Measurements from ENCODE around the gene XPA. TPM values are rescaled to one million over a fixed set of nuclear protein-coding genes. Genes with fewer than 3 reads are reported as not detected.
A peak's percentile ranks its signal among the peaks of the same experiment; 100 is the strongest.

The XPA gene
- total and polyA plus RNA-seq, 4 donors = 6.6 to 19.6 (median 6.8) TPM

DNA sequence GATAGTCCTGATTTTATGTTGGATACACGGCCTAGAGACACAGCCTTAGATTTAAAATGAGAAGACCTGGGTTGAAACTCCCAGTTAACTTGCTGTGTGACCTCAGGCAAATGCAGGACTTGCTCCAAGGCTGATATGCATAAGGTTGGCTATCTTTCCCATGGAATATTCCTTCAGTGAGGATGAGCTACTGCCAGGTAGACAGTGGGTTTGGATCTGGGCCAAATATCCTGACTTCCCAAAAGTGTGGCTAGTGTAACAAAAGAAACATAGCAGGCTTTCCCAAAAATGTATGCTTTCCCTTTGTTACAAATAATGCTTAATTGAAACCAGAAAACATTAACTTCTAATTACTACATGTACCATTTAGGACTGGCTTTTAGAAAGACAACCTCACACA lies 697 bp upstream of the XPA start:
- no peak for DNase-seq (ENCODE audit: low spot score)
- H3K36me3 ChIP-seq (ENCODE audit: control insufficient read depth in 4 of 4, insufficient read depth in 3 of 4, low read depth in 1 of 4, low read length in 3 of 4) = peaks cover 0 to 3% (median 0%) of the 10 kb centered on the region in 4 donors
- H3K4me1 ChIP-seq (ENCODE audit: control insufficient read depth in 4 of 4, insufficient read depth in 4 of 4, low read length in 3 of 4) = peaks cover 5 to 29% (median 28%) of the 10 kb centered on the region in 4 donors
- 67% methylated on average over 1 of the region's 1 CpG for WGBS
- H3K4me3 ChIP-seq (ENCODE audit: low read depth in 1 of 3, low read length in 3 of 3) = peak overlapping the region in 2 of 3 donors; percentile 47 to 82
- H3K27ac ChIP-seq (ENCODE audit: low read depth in 1 of 2, low read length in 2 of 2) = peak overlapping the region; percentile 86 to 91
- H3K9me3 ChIP-seq (ENCODE audit: control insufficient read depth in 4 of 4, low read length in 3 of 4) = no peaks in the 10 kb centered on the region
- no peaks in the 10 kb centered on the region for H3K27me3 ChIP-seq (ENCODE audit: control insufficient read depth in 4 of 4, insufficient read depth in 4 of 4, low read length in 3 of 4)
- peak overlapping the region; percentile 15 to 87 for H3K9ac ChIP-seq (ENCODE audit: low read depth in 1 of 2, low read length in 2 of 2)
- TF ChIP-seq NR2F2 (IDR thresholded peaks at IDR 0.05) = no peak

DNA sequence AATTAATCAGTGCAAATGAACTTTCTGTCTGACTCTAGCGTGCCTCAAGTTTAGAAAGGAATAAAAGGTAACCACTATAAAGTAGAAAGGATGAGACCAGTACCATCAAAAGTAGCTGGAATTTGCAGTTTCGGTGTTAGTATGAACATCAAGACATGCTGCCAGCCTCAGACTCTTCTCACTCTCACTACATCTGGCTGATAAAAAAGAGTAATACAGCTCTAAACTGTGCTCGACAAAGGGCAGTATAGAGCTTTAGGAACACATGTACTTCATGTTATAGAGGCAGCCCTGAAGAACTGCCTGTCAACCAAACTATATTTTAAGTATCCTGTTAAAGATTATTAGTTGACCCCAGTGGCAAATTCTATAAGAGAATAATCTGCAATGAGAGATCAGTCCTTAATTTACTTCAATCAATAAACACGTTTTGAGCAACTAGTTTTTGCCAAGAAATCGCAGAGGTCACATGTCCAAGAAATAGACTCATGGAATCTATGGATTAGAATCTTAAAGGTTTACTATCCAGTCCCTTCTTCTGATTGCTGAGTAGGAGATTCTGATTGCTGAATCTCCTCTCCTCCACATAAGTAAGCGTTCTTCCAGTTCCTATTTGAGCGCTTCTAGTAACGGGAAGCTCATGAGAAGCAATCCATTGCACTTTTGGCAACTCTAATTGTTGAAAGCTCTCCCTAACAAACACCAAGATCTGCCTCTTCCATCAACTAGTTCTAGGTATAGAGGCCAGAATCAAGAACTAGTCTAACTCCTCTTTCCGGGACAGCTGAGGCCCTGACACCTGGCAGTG lies 941 bp downstream of the XPA start:
- Histone ChIP-seq H3K4me1 (ENCODE audit: control insufficient read depth in 4 of 4, insufficient read depth in 4 of 4, low read length in 3 of 4) (peaks cover 5 to 29% (median 28%) of the 10 kb centered on the region in 4 donors), H3K9ac (ENCODE audit: low read depth in 1 of 2, low read length in 2 of 2) (peak overlapping the region; percentile 63 to 98), H3K9me3 (ENCODE audit: control insufficient read depth in 4 of 4, low read length in 3 of 4) (no peaks in the 10 kb centered on the region), H3K27ac (ENCODE audit: low read depth in 1 of 2, low read length in 2 of 2) (peak overlapping the region; percentile 86 to 91), H3K27me3 (ENCODE audit: control insufficient read depth in 4 of 4, insufficient read depth in 4 of 4, low read length in 3 of 4) (no peaks in the 10 kb centered on the region), H3K36me3 (ENCODE audit: control insufficient read depth in 4 of 4, insufficient read depth in 3 of 4, low read depth in 1 of 4, low read length in 3 of 4) (peaks cover 2 to 6% (median 3%) of the 10 kb centered on the region in 4 donors), H3K4me3 (ENCODE audit: low read depth in 1 of 3, low read length in 3 of 3) (peak overlapping the region; percentile 56 to 92 (median 82))
- no peak for DNase-seq (ENCODE audit: low spot score)
- TF ChIP-seq, protein P1, sequence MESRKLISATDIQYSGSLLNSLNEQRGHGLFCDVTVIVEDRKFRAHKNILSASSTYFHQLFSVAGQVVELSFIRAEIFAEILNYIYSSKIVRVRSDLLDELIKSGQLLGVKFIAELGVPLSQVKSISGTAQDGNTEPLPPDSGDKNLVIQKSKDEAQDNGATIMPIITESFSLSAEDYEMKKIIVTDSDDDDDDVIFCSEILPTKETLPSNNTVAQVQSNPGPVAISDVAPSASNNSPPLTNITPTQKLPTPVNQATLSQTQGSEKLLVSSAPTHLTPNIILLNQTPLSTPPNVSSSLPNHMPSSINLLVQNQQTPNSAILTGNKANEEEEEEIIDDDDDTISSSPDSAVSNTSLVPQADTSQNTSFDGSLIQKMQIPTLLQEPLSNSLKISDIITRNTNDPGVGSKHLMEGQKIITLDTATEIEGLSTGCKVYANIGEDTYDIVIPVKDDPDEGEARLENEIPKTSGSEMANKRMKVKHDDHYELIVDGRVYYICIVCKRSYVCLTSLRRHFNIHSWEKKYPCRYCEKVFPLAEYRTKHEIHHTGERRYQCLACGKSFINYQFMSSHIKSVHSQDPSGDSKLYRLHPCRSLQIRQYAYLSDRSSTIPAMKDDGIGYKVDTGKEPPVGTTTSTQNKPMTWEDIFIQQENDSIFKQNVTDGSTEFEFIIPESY (IDR thresholded peaks at IDR 0.05) = no peak
- TF ChIP-seq GABPA (IDR thresholded peaks at IDR 0.05 in 1 of 2, conservative IDR thresholded peaks at IDR 0.05 in 1 of 2) (no peak), SP1 (IDR thresholded peaks at IDR 0.05) (no peak)
- 18% methylated on average over 9 of the region's 9 CpGs for WGBS

DNA sequence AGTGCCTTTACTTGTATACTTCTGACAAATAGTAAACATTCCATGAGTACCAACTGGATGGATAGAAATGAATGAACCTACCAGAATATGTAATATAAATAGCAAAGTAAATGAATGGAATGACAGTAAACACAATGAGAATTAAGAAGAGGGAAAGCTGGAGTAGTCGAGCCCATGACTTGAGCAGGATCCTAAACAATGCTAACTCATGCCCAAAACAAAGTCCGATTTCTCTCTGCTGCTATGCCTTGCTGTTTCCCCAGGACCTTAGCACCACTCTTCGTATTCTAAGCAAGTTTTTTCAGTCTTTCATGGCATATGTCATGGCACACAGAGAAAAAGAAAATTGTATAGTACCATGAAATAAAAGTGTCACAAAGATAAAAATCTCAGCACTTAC lies 1.8 kb downstream of the XPA start:
- Histone ChIP-seq H3K27ac (ENCODE audit: low read depth in 1 of 2, low read length in 2 of 2) (no peak overlapping the region), H3K4me1 (ENCODE audit: control insufficient read depth in 4 of 4, insufficient read depth in 4 of 4, low read length in 3 of 4) (peaks cover 5 to 29% (median 28%) of the 10 kb centered on the region in 4 donors), H3K36me3 (ENCODE audit: control insufficient read depth in 4 of 4, insufficient read depth in 3 of 4, low read depth in 1 of 4, low read length in 3 of 4) (peaks cover 3 to 7% (median 6%) of the 10 kb centered on the region in 4 donors), H3K9ac (ENCODE audit: low read depth in 1 of 2, low read length in 2 of 2) (no peak overlapping the region), H3K9me3 (ENCODE audit: control insufficient read depth in 4 of 4, low read length in 3 of 4) (no peaks in the 10 kb centered on the region), H3K27me3 (ENCODE audit: control insufficient read depth in 4 of 4, insufficient read depth in 4 of 4, low read length in 3 of 4) (no peaks in the 10 kb centered on the region), H3K4me3 (ENCODE audit: low read depth in 1 of 3, low read length in 3 of 3) (peak overlapping the region in 1 of 3 donors; percentile 82)
- WGBS = 87% methylated on average over 3 of the region's 3 CpGs
- TF ChIP-seq, protein P2, sequence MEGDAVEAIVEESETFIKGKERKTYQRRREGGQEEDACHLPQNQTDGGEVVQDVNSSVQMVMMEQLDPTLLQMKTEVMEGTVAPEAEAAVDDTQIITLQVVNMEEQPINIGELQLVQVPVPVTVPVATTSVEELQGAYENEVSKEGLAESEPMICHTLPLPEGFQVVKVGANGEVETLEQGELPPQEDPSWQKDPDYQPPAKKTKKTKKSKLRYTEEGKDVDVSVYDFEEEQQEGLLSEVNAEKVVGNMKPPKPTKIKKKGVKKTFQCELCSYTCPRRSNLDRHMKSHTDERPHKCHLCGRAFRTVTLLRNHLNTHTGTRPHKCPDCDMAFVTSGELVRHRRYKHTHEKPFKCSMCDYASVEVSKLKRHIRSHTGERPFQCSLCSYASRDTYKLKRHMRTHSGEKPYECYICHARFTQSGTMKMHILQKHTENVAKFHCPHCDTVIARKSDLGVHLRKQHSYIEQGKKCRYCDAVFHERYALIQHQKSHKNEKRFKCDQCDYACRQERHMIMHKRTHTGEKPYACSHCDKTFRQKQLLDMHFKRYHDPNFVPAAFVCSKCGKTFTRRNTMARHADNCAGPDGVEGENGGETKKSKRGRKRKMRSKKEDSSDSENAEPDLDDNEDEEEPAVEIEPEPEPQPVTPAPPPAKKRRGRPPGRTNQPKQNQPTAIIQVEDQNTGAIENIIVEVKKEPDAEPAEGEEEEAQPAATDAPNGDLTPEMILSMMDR (IDR thresholded peaks at IDR 0.05; ENCODE audit: low read depth, low read length, missing input control) = no peak
- TF ChIP-seq RAD21 (IDR thresholded peaks at IDR 0.05) (no peak), YY1 (IDR thresholded peaks at IDR 0.05) (no peak), FOXA2 (IDR thresholded peaks at IDR 0.05) (no peak), GABPA (IDR thresholded peaks at IDR 0.05 in 1 of 2, conservative IDR thresholded peaks at IDR 0.05 in 1 of 2) (no peak), EGR1 (IDR thresholded peaks at IDR 0.05; ENCODE audit: low read depth in 2 of 2) (no peak), FOXA1 (IDR thresholded peaks at IDR 0.05) (no peak), TAF1 (conservative IDR thresholded peaks at IDR 0.05) (no peak), NR2F2 (IDR thresholded peaks at IDR 0.05) (no peak)
- TF ChIP-seq, protein P1 (IDR thresholded peaks at IDR 0.05) = no peak
- TF ChIP-seq, protein P3, sequence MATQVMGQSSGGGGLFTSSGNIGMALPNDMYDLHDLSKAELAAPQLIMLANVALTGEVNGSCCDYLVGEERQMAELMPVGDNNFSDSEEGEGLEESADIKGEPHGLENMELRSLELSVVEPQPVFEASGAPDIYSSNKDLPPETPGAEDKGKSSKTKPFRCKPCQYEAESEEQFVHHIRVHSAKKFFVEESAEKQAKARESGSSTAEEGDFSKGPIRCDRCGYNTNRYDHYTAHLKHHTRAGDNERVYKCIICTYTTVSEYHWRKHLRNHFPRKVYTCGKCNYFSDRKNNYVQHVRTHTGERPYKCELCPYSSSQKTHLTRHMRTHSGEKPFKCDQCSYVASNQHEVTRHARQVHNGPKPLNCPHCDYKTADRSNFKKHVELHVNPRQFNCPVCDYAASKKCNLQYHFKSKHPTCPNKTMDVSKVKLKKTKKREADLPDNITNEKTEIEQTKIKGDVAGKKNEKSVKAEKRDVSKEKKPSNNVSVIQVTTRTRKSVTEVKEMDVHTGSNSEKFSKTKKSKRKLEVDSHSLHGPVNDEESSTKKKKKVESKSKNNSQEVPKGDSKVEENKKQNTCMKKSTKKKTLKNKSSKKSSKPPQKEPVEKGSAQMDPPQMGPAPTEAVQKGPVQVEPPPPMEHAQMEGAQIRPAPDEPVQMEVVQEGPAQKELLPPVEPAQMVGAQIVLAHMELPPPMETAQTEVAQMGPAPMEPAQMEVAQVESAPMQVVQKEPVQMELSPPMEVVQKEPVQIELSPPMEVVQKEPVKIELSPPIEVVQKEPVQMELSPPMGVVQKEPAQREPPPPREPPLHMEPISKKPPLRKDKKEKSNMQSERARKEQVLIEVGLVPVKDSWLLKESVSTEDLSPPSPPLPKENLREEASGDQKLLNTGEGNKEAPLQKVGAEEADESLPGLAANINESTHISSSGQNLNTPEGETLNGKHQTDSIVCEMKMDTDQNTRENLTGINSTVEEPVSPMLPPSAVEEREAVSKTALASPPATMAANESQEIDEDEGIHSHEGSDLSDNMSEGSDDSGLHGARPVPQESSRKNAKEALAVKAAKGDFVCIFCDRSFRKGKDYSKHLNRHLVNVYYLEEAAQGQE (IDR thresholded peaks at IDR 0.05) = no peak
- DNase-seq (ENCODE audit: low spot score) = no peak
